ENCODE data around the gene SEC16A. TPM values are rescaled to one million over a fixed set of nuclear protein-coding genes. Genes with fewer than 3 reads are reported as not detected.
A peak's percentile ranks its signal among the peaks of the same experiment; 100 is the strongest.

Gene SEC16A, protein sequence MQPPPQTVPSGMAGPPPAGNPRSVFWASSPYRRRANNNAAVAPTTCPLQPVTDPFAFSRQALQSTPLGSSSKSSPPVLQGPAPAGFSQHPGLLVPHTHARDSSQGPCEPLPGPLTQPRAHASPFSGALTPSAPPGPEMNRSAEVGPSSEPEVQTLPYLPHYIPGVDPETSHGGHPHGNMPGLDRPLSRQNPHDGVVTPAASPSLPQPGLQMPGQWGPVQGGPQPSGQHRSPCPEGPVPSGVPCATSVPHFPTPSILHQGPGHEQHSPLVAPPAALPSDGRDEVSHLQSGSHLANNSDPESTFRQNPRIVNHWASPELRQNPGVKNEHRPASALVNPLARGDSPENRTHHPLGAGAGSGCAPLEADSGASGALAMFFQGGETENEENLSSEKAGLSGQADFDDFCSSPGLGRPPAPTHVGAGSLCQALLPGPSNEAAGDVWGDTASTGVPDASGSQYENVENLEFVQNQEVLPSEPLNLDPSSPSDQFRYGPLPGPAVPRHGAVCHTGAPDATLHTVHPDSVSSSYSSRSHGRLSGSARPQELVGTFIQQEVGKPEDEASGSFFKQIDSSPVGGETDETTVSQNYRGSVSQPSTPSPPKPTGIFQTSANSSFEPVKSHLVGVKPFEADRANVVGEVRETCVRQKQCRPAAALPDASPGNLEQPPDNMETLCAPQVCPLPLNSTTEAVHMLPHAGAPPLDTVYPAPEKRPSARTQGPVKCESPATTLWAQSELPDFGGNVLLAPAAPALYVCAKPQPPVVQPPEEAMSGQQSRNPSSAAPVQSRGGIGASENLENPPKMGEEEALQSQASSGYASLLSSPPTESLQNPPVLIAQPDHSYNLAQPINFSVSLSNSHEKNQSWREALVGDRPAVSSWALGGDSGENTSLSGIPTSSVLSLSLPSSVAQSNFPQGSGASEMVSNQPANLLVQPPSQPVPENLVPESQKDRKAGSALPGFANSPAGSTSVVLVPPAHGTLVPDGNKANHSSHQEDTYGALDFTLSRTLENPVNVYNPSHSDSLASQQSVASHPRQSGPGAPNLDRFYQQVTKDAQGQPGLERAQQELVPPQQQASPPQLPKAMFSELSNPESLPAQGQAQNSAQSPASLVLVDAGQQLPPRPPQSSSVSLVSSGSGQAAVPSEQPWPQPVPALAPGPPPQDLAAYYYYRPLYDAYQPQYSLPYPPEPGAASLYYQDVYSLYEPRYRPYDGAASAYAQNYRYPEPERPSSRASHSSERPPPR (N-terminal part only)
- total RNA-seq, result 85.0 and 88.5 TPM in 2 replicates
- long read RNA-seq, transcript SEC16A-208 (2 exons, 1,988 nt), result major isoform, 6 of 53 reads
- long read RNA-seq, partial matches to known transcripts, result 11 of 53 reads
- long read RNA-seq, other reads (novel, unspliced or antisense), result 36 of 53 reads

DNA sequence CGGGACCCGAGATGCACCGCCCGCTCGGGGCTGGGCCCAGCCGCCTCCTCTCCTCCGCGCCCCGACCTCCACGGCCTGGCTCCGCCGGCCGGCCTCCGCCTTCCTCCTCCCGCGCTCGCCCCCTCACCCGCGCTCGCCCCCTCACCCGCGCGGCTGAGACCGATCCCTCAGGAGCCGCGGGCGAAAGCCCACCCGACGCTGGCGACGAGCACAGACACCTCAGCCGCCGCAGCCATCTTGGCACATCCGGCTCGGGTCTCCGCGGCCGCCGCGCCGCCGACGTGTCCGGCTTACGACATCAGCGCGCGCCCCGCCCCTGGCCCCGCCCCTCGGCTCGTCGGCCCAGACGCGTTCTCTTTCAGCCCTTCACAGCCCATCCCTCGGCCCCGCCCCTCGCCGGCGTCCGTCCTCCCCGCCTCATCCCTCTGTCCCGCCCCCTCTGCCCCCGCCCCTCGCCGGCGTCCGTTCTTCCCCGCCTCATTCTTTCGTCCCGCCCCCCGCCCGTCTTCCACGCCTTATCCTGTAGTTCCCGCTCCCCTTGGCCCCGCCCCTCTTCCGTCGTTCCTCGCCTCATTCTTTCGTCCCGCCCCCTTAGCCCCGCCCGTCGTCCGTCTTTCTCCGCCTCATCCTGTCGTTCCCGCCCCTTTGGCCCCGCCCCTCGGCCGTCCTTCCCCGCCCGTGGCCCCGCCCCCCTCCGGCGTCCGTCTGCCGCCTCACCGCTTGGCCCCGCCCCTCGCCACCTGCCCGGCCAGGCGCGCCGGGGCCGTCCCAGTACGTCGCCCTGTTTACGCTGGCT lies at the start of gene SEC16A:
SEC16A (minus strand) TSS at position 248 of the 796 bp plus-strand sequence. CDS start 5,425 bp downstream, outside the sequence.
- Mint-ChIP-seq H3K4me3 (ENCODE audit: unreplicated experiment) (peak within 1 kb of the TSS; percentile 97), H3K36me3 (ENCODE audit: unreplicated experiment) (peaks cover 3% of the 10 kb centered on the region), H3K9me3 (ENCODE audit: unreplicated experiment) (no peaks in the 10 kb centered on the region), H3K27ac (ENCODE audit: unreplicated experiment) (peak within 1 kb of the TSS; percentile 99), H3K27me3 (ENCODE audit: unreplicated experiment) (no peaks in the 10 kb centered on the region), H3K4me1 (ENCODE audit: unreplicated experiment) (peaks cover 24% of the 10 kb centered on the region)
- TF ChIP-seq, protein P1, sequence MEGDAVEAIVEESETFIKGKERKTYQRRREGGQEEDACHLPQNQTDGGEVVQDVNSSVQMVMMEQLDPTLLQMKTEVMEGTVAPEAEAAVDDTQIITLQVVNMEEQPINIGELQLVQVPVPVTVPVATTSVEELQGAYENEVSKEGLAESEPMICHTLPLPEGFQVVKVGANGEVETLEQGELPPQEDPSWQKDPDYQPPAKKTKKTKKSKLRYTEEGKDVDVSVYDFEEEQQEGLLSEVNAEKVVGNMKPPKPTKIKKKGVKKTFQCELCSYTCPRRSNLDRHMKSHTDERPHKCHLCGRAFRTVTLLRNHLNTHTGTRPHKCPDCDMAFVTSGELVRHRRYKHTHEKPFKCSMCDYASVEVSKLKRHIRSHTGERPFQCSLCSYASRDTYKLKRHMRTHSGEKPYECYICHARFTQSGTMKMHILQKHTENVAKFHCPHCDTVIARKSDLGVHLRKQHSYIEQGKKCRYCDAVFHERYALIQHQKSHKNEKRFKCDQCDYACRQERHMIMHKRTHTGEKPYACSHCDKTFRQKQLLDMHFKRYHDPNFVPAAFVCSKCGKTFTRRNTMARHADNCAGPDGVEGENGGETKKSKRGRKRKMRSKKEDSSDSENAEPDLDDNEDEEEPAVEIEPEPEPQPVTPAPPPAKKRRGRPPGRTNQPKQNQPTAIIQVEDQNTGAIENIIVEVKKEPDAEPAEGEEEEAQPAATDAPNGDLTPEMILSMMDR (IDR thresholded peaks at IDR 0.05), result no peak
- DNase-seq (ENCODE audit: extremely low spot score, unreplicated experiment), result peak; percentile 100

DNA sequence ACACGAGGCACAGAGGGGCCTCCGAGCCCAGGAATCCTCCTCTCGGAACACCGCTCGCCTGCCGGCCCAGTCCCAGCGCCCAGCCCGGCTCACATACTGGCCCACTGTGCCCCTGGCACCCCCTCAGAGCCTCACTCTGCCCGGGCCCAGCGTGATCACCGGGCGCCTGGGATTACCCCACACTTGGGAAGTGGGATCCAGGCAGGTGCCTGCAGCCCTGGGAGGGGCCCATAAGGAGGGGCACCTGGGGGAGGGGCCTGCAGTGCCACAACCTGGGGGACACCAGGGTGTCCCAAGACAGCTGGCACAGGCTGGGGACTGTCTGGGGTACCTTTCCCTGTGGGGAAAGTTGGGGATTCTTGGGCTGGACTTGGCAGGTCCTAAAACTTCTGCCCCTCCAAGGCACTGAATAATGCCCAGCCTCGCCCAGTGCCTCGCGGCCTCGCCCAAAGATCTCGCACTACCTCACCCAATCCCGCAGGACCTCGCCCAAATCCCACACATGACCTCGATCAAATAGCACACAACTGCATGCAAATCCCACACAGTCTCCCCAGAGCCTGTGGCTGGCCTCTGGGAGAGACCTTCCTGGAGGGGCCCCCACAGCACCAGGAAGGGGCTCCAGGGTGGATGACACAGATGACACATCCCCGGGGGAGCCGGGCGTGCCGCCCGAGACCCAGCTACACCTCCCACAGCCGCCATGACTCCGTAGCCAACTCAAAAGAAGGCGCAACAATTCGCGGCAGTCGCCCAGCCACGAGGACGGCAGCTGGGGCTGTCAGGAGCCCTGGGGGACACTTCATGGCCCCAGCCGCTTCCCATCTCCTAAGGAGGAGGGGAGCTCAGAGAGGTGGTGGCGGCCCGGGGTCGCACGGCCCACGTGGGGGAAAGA lies 49.3 kb upstream of the SEC16A start:
- Mint-ChIP-seq H3K36me3 (ENCODE audit: unreplicated experiment) (peaks cover 3% of the 10 kb centered on the region), H3K4me1 (ENCODE audit: unreplicated experiment) (peaks cover 36% of the 10 kb centered on the region), H3K4me3 (ENCODE audit: unreplicated experiment) (no peak overlapping the region), H3K27ac (ENCODE audit: unreplicated experiment) (no peak overlapping the region), H3K9me3 (ENCODE audit: unreplicated experiment) (no peaks in the 10 kb centered on the region), H3K27me3 (ENCODE audit: unreplicated experiment) (no peaks in the 10 kb centered on the region)
- DNase-seq (ENCODE audit: extremely low spot score, unreplicated experiment), result no peak
- TF ChIP-seq, protein P1 (IDR thresholded peaks at IDR 0.05), result no peak

DNA sequence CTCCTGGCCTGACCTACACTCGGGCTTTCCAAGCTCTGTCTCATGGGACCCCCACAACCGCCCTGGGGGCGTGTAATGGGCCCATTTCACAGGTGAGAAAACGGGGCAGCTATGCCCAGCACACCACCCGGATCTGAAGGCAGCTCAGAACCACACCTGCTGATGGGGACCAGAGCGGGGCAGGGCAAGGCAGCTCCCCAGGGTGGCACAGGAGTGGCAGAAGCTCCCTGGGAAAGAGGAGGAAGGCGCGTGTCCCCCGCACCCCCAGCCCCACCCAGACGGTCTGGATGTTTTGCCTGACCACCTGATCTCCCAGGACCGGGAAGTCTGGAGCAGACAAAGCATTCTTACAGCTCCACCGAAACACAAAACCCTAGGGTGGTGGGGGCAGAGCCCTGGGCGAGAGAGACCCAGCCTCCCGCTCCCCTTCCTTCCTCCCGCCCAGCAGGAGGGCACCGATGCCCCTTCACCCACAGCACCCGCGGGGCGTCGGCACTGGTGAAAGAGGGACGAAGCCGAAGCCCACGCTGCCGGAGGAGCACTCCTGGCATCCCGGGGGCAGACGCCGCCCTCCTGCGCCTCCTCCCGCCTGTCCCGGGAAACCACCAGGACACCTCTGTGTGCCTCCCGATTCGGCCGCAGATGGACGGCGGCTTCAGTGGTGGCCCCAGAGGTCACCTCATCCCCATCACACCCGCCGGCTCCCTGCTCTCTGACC lies 48.5 kb upstream of the SEC16A start:
- Mint-ChIP-seq H3K27ac (ENCODE audit: unreplicated experiment) (no peak overlapping the region), H3K4me3 (ENCODE audit: unreplicated experiment) (no peak overlapping the region)
- TF ChIP-seq, protein P1 (IDR thresholded peaks at IDR 0.05), result no peak

More for the DNA sequence above, 48.5 kb upstream of the SEC16A start:
- Mint-ChIP-seq H3K9me3 (ENCODE audit: unreplicated experiment) (no peaks in the 10 kb centered on the region), H3K27me3 (ENCODE audit: unreplicated experiment) (no peaks in the 10 kb centered on the region), H3K36me3 (ENCODE audit: unreplicated experiment) (peaks cover 3% of the 10 kb centered on the region), H3K4me1 (ENCODE audit: unreplicated experiment) (peaks cover 37% of the 10 kb centered on the region)
- no peak for DNase-seq (ENCODE audit: extremely low spot score, unreplicated experiment)
